ENCODE results near the gene BIRC2. TPM values are rescaled to one million over a fixed set of nuclear protein-coding genes. Genes with fewer than 3 reads are reported as not detected.

BIRC2 gene
- total and polyA plus RNA-seq, 2 experiments from 2014 or later = 15.3 to 25.2 TPM

GRCh38 chr11:102361086-102362031 lies 14.3 kb downstream of the BIRC2 start (continued):
- TF ChIP-seq POLR2AphosphoS5 (IDR thresholded peaks at IDR 0.05; ENCODE audit: low read depth) (no peak), ZNF331 (CRISPR knock-in tag; IDR thresholded peaks at IDR 0.05; ENCODE audit: low read depth) (no peak), REST (IDR thresholded peaks at IDR 0.05; ENCODE audit: unreplicated experiment) (no peak)
- TF ChIP-seq, protein P1, sequence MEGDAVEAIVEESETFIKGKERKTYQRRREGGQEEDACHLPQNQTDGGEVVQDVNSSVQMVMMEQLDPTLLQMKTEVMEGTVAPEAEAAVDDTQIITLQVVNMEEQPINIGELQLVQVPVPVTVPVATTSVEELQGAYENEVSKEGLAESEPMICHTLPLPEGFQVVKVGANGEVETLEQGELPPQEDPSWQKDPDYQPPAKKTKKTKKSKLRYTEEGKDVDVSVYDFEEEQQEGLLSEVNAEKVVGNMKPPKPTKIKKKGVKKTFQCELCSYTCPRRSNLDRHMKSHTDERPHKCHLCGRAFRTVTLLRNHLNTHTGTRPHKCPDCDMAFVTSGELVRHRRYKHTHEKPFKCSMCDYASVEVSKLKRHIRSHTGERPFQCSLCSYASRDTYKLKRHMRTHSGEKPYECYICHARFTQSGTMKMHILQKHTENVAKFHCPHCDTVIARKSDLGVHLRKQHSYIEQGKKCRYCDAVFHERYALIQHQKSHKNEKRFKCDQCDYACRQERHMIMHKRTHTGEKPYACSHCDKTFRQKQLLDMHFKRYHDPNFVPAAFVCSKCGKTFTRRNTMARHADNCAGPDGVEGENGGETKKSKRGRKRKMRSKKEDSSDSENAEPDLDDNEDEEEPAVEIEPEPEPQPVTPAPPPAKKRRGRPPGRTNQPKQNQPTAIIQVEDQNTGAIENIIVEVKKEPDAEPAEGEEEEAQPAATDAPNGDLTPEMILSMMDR (conservative IDR thresholded peaks at IDR 0.05; ENCODE audit: low read depth in 2 of 2) = no peak

DNA sequence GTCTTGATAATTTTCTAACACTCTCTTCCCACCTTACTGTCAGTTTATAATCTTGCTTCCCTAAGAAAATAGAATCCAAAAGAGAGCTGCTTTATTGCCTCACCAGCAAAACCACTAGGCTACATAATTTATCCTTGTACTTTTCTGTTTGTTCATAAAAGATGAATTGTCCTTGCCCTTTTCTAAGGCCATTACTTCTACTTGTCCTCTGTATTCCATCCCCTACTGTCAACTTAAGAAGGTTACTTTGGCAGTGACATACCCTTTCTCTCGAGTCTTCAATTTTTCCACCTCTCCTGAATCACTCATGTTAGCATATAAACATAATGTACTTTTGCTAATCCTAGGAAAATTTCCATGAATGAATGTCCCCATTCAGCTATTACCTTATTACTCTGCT lies 18.0 kb downstream of the BIRC2 start:
- ATAC-seq = no peak
- no peak overlapping the region for H2AFZ ChIP-seq
- Mint-ChIP-seq H3K9me3 (no peaks in the 10 kb centered on the region), H3K27me3 (ENCODE audit: insufficient read depth, low read depth, poor library complexity) (no peaks in the 10 kb centered on the region), H3K27ac (no peak overlapping the region), H3K36me3 (ENCODE audit: low read depth) (peaks cover 45% of the 10 kb centered on the region), H3K4me1 (no peaks in the 10 kb centered on the region), H3K4me3 (no peak overlapping the region)
- H3K4me1 ChIP-seq (ENCODE audit: insufficient read depth) = no peaks in the 10 kb centered on the region
- H3K36me3 ChIP-seq (ENCODE audit: insufficient read depth) = peaks cover 9% of the 10 kb centered on the region
- H3K79me2 ChIP-seq (replicated peaks; ENCODE audit: insufficient read depth) = no peaks in the 10 kb centered on the region
- no peak overlapping the region for H3K4me2 ChIP-seq
- no peak overlapping the region for H3K4me3 ChIP-seq
- H4K20me1 ChIP-seq (replicated peaks; ENCODE audit: insufficient read depth) = no peaks in the 10 kb centered on the region
- no peak for DNase-seq (ENCODE audit: low spot score)
- H3F3A ChIP-seq (replicated peaks; ENCODE audit: low read depth) = no peaks in the 10 kb centered on the region
- no peaks in the 10 kb centered on the region for H3K27me3 ChIP-seq (ENCODE audit: insufficient read depth)
- no peak overlapping the region for H3K27ac ChIP-seq (ENCODE audit: low read depth)
- no peaks in the 10 kb centered on the region for H3K9me2 ChIP-seq (ENCODE audit: insufficient read depth)
- TF ChIP-seq NANOG (IDR thresholded peaks at IDR 0.05; ENCODE audit: borderline replicate concordance) (no peak), CREB1 (CRISPR knock-in tag; IDR thresholded peaks at IDR 0.05; ENCODE audit: low read depth) (no peak), ZNF331 (CRISPR knock-in tag; IDR thresholded peaks at IDR 0.05; ENCODE audit: low read depth) (no peak), EZH2 (IDR thresholded peaks at IDR 0.05; ENCODE audit: low read depth, unreplicated experiment) (no peak), ZNF114 (CRISPR knock-in tag; IDR thresholded peaks at IDR 0.05) (no peak), JUNB (IDR thresholded peaks at IDR 0.05; ENCODE audit: unreplicated experiment) (no peak), EZH2phosphoT487 (IDR thresholded peaks at IDR 0.05; ENCODE audit: unreplicated experiment) (no peak), STAT1 (IDR thresholded peaks at IDR 0.05; ENCODE audit: unreplicated experiment) (no peak), REST (IDR thresholded peaks at IDR 0.05; ENCODE audit: unreplicated experiment) (no peak)
- TF ChIP-seq, protein P1 (conservative IDR thresholded peaks at IDR 0.05; ENCODE audit: low read depth in 2 of 2) = no peak

Data from GM23338 (cell line).